HEK293 (cell line): Measurements from ENCODE around the gene PLEKHH2.

Experiments used
- CTCF ChIA-PET: fragments of 350-600 bp; formaldehyde crosslinking; extraction: SDS; loops from one replicate; lab custom pipeline; 2021; ENCODE audit warnings: antibody characterized with exemption; lab: Yijun Ruan, JAX
- POLR2A ChIA-PET: fragments of 300-600 bp; formaldehyde crosslinking; extraction: SDS; loops from one replicate; lab custom pipeline; 2020; ENCODE audit warnings: antibody characterized with exemption, inconsistent platforms; lab: Yijun Ruan, JAX
- H3K27ac ChIP-seq: fragments of 200-500 bp; sonication (Bioruptor generic); 2 replicates; pipeline ENCODE4 v1.5.1; 2014; ENCODE audit warnings: low read depth, low read length, control low read depth, inconsistent platforms; ENCODE audit errors: extremely low read depth
- H3K36me3 ChIP-seq, 2 experiments: fragments of 200-500 bp in 1 of 2; sonication (Bioruptor generic) in 1 of 2; 1 replicate in 1 of 2; 2 replicates in 1 of 2; pipeline ENCODE4 v1.5.1; 2014 to 2017; ENCODE audit warnings: inconsistent platforms in 2 of 2, low read length in 2 of 2; ENCODE audit not compliant: control insufficient read depth in 2 of 2, insufficient read depth in 1 of 2
- H3K4me1 ChIP-seq: fragments of 200-500 bp; sonication (Bioruptor generic); 2 replicates; pipeline ENCODE4 v1.5.1; 2014; ENCODE audit warnings: mild to moderate bottlenecking, low read length, inconsistent platforms; ENCODE audit not compliant: control insufficient read depth, insufficient read depth
- H3K4me3 ChIP-seq: 2 replicates; pipeline ENCODE4 v1.5.1; 2011; ENCODE audit warnings: low read depth, mild to moderate bottlenecking, control low read depth, low read length, moderate library complexity
- H3K9me3 ChIP-seq: fragments of 200-500 bp; sonication (Bioruptor generic); 2 replicates; pipeline ENCODE4 v1.5.1; 2014; ENCODE audit warnings: low read depth, low read length, inconsistent platforms; ENCODE audit not compliant: control insufficient read depth, insufficient read depth
- BCL11A ChIP-seq: fragments of 450-650 bp; formaldehyde crosslinking; IDR thresholded peaks from 2 replicates; pipeline ENCODE4 v1.5.1; 2016; ENCODE audit warnings: low read depth, missing biosample characterization, missing genetic modification characterization
- HOXD13 ChIP-seq: sonication (generic); formaldehyde crosslinking; IDR thresholded peaks from 2 replicates; pipeline ENCODE4 v1.8.0; 2022; ENCODE audit warnings: missing genetic modification reagents, borderline replicate concordance
- PRDM1 ChIP-seq: fragments of 450-650 bp; formaldehyde crosslinking; IDR thresholded peaks from 2 replicates; pipeline ENCODE4; 2016; ENCODE audit warnings: missing biosample characterization, missing genetic modification characterization
- PRDM6 ChIP-seq: fragments of 450-650 bp; formaldehyde crosslinking; IDR thresholded peaks from 2 replicates; pipeline ENCODE4 v1.5.1; 2017; ENCODE audit warnings: missing biosample characterization, missing genetic modification characterization
- SALL2 ChIP-seq: fragments of 450-650 bp; formaldehyde crosslinking; IDR thresholded peaks from 2 replicates; pipeline ENCODE4 v1.5.0; 2017; ENCODE audit warnings: missing biosample characterization, mild to moderate bottlenecking, missing genetic modification characterization, borderline replicate concordance
- ZBTB21 ChIP-seq: fragments of 450-650 bp; formaldehyde crosslinking; IDR thresholded peaks from 2 replicates; pipeline ENCODE4 v1.5.1; 2017; ENCODE audit warnings: missing biosample characterization, missing genetic modification characterization
- ZFP37 ChIP-seq: fragments of 450-650 bp; formaldehyde crosslinking; IDR thresholded peaks from 2 replicates; pipeline ENCODE4 v1.5.1; 2016; ENCODE audit warnings: missing biosample characterization, missing genetic modification characterization
- ZNF18 ChIP-seq: fragments of 450-650 bp; formaldehyde crosslinking; IDR thresholded peaks from 2 replicates; pipeline ENCODE4 v1.5.1; 2016; ENCODE audit warnings: missing biosample characterization, missing genetic modification characterization
- ZNF184 ChIP-seq: fragments of 450-650 bp; IDR thresholded peaks from 2 replicates; pipeline ENCODE4 v1.5.1; 2018; ENCODE audit warnings: missing biosample characterization, mild to moderate bottlenecking, missing genetic modification characterization
- ZNF26 ChIP-seq: fragments of 450-650 bp; formaldehyde crosslinking; IDR thresholded peaks from 2 replicates; pipeline ENCODE4 v1.5.1; 2016; ENCODE audit warnings: missing biosample characterization, missing genetic modification characterization
- ZNF292 ChIP-seq: fragments of 450-650 bp; formaldehyde crosslinking; IDR thresholded peaks from 2 replicates; pipeline ENCODE4 v1.5.1; 2016; ENCODE audit warnings: low read depth, missing biosample characterization, missing genetic modification characterization, borderline replicate concordance
- ZNF362 ChIP-seq: fragments of 450-650 bp; formaldehyde crosslinking; IDR thresholded peaks from 2 replicates; pipeline ENCODE4 v1.5.1; 2016; ENCODE audit warnings: missing biosample characterization, missing genetic modification characterization
- ZNF571 ChIP-seq: fragments of 450-650 bp; formaldehyde crosslinking; IDR thresholded peaks from 2 replicates; pipeline ENCODE4 v1.5.0; 2017; ENCODE audit warnings: missing biosample characterization, missing genetic modification characterization
- ZNF621 ChIP-seq: fragments of 450-650 bp; formaldehyde crosslinking; IDR thresholded peaks from 2 replicates; pipeline ENCODE4 v1.5.1; 2017; ENCODE audit warnings: missing biosample characterization, missing genetic modification characterization
- ZNF629 ChIP-seq: fragments of 450-650 bp; formaldehyde crosslinking; IDR thresholded peaks from 2 replicates; pipeline ENCODE4 v1.5.1; 2017; ENCODE audit warnings: missing biosample characterization, missing genetic modification characterization
- ZNF645 ChIP-seq: fragments of 450-650 bp; formaldehyde crosslinking; IDR thresholded peaks from 2 replicates; pipeline ENCODE4; 2016; ENCODE audit warnings: missing biosample characterization, missing genetic modification characterization
- ZNF792 ChIP-seq: fragments of 450-650 bp; formaldehyde crosslinking; IDR thresholded peaks from 2 replicates; pipeline ENCODE4 v1.5.1; 2016; ENCODE audit warnings: missing biosample characterization, missing genetic modification characterization
- TF ChIP-seq, protein P1 (sequence below): fragments of 450-650 bp; formaldehyde crosslinking; IDR thresholded peaks from 2 replicates; pipeline ENCODE4 v1.5.1; 2016; ENCODE audit warnings: missing biosample characterization, missing genetic modification characterization
- TF ChIP-seq, protein P2 (sequence below): fragments of 450-650 bp; formaldehyde crosslinking; IDR thresholded peaks from 2 replicates; pipeline ENCODE4 v1.5.1; 2016; ENCODE audit warnings: missing biosample characterization, missing genetic modification characterization
- TF ChIP-seq, protein P3 (sequence below): fragments of 450-650 bp; formaldehyde crosslinking; IDR thresholded peaks from 2 replicates; pipeline ENCODE4 v1.5.1; 2016; ENCODE audit warnings: missing biosample characterization, missing genetic modification characterization

The PLEKHH2 gene

DNA sequence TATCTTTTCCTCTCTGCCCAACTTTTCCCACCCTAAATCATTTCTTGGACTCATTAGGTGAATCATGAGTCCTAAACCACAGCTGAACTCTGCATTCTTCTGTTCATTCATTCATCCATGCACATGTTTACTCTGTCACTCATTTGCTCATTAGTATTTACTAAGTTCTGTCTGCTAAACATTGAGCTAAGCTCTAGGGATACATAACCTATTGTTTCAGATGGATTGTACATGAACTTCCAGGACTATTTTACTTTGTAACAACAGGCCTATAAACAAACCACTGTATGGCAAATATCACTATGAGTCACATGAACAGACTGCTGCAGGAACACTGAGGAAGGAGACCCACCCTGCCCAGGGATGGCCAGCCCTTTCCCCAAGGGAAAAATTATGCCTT is 122.1 kb downstream of the PLEKHH2 start (continued):
- TF ChIP-seq, protein P1, sequence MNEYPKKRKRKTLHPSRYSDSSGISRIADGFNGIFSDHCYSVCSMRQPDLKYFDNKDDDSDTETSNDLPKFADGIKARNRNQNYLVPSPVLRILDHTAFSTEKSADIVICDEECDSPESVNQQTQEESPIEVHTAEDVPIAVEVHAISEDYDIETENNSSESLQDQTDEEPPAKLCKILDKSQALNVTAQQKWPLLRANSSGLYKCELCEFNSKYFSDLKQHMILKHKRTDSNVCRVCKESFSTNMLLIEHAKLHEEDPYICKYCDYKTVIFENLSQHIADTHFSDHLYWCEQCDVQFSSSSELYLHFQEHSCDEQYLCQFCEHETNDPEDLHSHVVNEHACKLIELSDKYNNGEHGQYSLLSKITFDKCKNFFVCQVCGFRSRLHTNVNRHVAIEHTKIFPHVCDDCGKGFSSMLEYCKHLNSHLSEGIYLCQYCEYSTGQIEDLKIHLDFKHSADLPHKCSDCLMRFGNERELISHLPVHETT (tag by site-specific recombination): no peak
- no peak for TF ChIP-seq ZBTB21 (tag by site-specific recombination)

DNA sequence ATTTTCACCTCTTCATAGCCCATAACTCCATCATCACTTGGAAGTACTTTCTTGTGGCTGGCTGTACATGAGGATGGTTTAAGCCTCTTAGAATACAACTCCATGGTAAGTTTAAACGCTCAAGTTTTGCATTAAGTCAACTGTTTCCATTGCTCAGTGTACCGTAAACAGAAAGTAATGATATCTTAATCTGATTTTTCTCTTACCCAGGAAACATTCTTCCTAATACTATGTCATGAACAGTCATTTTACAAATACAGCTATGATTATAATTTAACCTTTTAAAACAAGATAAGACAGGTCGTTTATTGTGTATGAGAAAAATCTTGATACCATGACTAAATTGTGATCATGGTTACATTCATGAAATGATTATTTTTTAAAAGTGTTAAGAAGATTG is 125.2 kb downstream of the PLEKHH2 start:
- ChIA-PET CTCF (interaction anchor here (0.6 kb wide), 1 partner anchor 185 kb away, joined by 4 read pairs; no protein-coding TSS in a partner anchor), POLR2A (no interaction called here)
- no peaks in the 10 kb centered on the region for H3K4me1 ChIP-seq
- H3K27ac ChIP-seq: no peak overlapping the region
- no peak overlapping the region for H3K4me3 ChIP-seq
- TF ChIP-seq, protein P2, sequence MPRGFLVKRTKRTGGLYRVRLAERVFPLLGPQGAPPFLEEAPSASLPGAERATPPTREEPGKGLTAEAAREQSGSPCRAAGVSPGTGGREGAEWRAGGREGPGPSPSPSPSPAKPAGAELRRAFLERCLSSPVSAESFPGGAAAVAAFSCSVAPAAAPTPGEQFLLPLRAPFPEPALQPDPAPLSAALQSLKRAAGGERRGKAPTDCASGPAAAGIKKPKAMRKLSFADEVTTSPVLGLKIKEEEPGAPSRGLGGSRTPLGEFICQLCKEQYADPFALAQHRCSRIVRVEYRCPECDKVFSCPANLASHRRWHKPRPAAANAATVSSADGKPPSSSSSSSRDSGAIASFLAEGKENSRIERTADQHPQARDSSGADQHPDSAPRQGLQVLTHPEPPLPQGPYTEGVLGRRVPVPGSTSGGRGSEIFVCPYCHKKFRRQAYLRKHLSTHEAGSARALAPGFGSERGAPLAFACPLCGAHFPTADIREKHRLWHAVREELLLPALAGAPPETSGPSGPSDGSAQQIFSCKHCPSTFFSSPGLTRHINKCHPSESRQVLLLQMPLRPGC (tag by site-specific recombination): no peak
- TF ChIP-seq BCL11A (no peak), ZNF292 (no peak), ZFP37 (tag by site-specific recombination) (no peak), SALL2 (tag by site-specific recombination) (no peak), ZNF792 (no peak), HOXD13 (CRISPR knock-in tag) (no peak), ZNF26 (tag by site-specific recombination) (no peak), ZNF629 (tag by site-specific recombination) (no peak), ZNF571 (no peak), ZNF184 (tag by site-specific recombination) (no peak), PRDM1 (tag by site-specific recombination) (no peak), ZNF362 (no peak)
- TF ChIP-seq, protein P3, sequence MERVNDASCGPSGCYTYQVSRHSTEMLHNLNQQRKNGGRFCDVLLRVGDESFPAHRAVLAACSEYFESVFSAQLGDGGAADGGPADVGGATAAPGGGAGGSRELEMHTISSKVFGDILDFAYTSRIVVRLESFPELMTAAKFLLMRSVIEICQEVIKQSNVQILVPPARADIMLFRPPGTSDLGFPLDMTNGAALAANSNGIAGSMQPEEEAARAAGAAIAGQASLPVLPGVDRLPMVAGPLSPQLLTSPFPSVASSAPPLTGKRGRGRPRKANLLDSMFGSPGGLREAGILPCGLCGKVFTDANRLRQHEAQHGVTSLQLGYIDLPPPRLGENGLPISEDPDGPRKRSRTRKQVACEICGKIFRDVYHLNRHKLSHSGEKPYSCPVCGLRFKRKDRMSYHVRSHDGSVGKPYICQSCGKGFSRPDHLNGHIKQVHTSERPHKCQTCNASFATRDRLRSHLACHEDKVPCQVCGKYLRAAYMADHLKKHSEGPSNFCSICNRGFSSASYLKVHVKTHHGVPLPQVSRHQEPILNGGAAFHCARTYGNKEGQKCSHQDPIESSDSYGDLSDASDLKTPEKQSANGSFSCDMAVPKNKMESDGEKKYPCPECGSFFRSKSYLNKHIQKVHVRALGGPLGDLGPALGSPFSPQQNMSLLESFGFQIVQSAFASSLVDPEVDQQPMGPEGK (tag by site-specific recombination): no peak
- H3K36me3 ChIP-seq: peaks cover 3 to 12% of the 10 kb centered on the region in 2 experiments; a peak in 2 of 3 replicates
- no peaks in the 10 kb centered on the region for H3K9me3 ChIP-seq

DNA sequence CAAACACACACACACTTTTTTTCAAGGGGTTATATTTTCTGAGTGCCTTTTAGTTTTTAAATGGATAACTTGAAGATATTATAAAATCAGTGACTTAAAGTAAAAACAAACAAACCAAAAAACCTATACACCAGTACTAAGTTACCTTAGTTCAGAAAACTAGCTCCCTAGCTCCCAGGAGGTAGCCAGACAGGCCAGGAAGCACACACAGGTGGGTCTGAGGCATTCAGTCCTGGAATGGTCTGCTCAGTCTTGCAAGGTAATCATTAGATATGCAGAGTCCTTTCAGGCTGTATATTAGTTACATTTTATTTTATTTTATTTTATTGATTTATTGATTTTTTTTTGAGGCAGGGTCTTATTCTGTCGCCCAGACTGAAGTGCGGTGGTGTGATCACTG is 126.0 kb downstream of the PLEKHH2 start:
- Histone ChIP-seq H3K9me3 (no peaks in the 10 kb centered on the region), H3K4me1 (no peaks in the 10 kb centered on the region), H3K27ac (no peak overlapping the region), H3K4me3 (no peak overlapping the region), H3K36me3 (peaks cover 2 to 12% of the 10 kb centered on the region in 2 experiments; a peak in 2 of 3 replicates)
- ChIA-PET POLR2A (no interaction called here), CTCF (interaction anchor here (0.6 kb wide), 1 partner anchor 316 kb away, joined by 4 read pairs; no protein-coding TSS in a partner anchor)
- TF ChIP-seq ZNF621 (tag by site-specific recombination) (no peak), ZNF18 (tag by site-specific recombination) (no peak), ZNF26 (tag by site-specific recombination) (no peak), PRDM6 (no peak), ZNF645 (no peak)
